ENCODE data around the gene EPHB2. TPM values are rescaled to one million over a fixed set of nuclear protein-coding genes. Genes with fewer than 3 reads are reported as not detected.
A peak's percentile ranks its signal among the peaks of the same experiment; 100 is the strongest.

Gene EPHB2
- total and polyA plus RNA-seq, 2 donors (not counting 1 experiment from before 2014, with no cell fraction given): 0.07 to 0.39 TPM

DNA sequence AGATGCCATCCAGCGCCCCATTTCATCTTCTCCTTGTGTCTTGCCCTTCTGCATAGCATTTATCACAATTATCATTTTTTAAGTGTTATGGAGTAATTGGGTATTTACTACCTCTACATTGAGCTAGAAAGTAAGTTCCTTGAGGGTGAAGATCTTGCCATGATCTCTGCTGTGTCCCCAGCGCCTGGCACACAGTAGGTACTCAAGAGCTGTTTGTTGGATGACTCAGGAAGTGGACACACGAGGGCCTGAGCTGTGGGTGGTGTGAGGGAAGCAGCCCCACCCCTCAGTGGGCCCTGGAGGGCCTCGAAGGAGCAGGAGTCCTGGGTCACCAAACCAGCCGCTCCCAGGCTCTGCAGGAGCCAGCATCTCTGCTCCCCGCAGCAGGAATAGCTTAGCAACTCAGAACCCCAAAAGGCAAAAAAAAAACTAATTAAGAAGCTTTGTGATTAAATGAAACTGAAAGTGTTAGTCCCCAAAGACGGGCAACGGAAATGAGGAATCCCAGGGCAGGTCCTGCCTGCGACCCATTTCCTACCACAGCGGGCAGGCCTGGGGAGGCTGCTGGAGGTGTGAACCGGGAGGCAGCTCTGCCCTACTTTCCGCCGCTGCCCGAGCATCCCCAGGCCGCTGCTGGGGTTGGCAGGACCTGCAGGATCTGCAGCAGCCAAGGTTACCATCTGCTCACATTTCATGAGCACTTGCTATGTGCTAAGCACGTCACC is 174.3 kb downstream of the EPHB2 start:
- H3K9ac ChIP-seq (ENCODE audit: low read length): peak overlapping the region; percentile 36
- CTCF ChIA-PET: interaction anchor here (0.6 kb wide), 1 partner anchor 433 kb away, joined by 3 read pairs; no protein-coding TSS in a partner anchor

More for the DNA sequence above, 174.3 kb downstream of the EPHB2 start:
- no peaks in the 10 kb centered on the region for H3K9me3 Mint-ChIP-seq (ENCODE audit: insufficient read depth)
- no peak overlapping the region for H3K27ac Mint-ChIP-seq
- intact Hi-C loops (cut with micrococcal nuclease): no loop called here
- H3K4me3 Mint-ChIP-seq: peak overlapping the region; percentile 80
- no peak overlapping the region for H3K27ac ChIP-seq (ENCODE audit: low read length in 2 of 2)
- TF ChIP-seq EZH2 (IDR thresholded peaks at IDR 0.05; ENCODE audit: borderline replicate concordance, insufficient read depth, low read depth, low read length, poor library complexity, severe bottlenecking): no peak
- TF ChIP-seq CTCF (IDR thresholded peaks at IDR 0.05): no peak
- WGBS (ENCODE audit: insufficient coverage): 16% methylated on average over 11 of the region's 16 CpGs
- peak; percentile 28 for ATAC-seq (ENCODE audit: low read depth)
- peaks cover 7 to 10% of the 10 kb centered on the region in 2 donors for H3K4me1 ChIP-seq (ENCODE audit: control insufficient read depth in 2 of 2, insufficient read depth in 2 of 2, low read length in 2 of 2)
- H3K4me3 ChIP-seq (ENCODE audit: control extremely low read depth in 1 of 5, extremely low read depth in 1 of 5, insufficient read depth in 1 of 5, low read depth in 2 of 5, low read length in 4 of 5): peak overlapping the region in 2 of 5 experiments; percentile 9 to 17
- H4K20me1 ChIP-seq (ENCODE audit: control insufficient read depth, insufficient read depth, low read length, poor library complexity, severe bottlenecking): no peaks in the 10 kb centered on the region
- peak overlapping the region; percentile 69 for H2AFZ ChIP-seq (ENCODE audit: insufficient read depth, low read depth, low read length, poor library complexity, severe bottlenecking)
- no peak for DNase-seq
- H3K36me3 ChIP-seq (replicated peaks in 1 of 2; ENCODE audit: control extremely low read depth in 1 of 2, control insufficient read depth in 1 of 2, extremely low read depth in 1 of 2, insufficient read depth in 2 of 2, low read length in 1 of 2): no peaks in the 10 kb centered on the region
- H3K4me1 Mint-ChIP-seq: peaks cover 9% of the 10 kb centered on the region
- H3K79me2 ChIP-seq (ENCODE audit: control insufficient read depth, insufficient read depth, low read length): no peaks in the 10 kb centered on the region
- no peaks in the 10 kb centered on the region for H3K9me3 ChIP-seq (ENCODE audit: control extremely low read depth in 1 of 3, control insufficient read depth in 2 of 3, insufficient read depth in 1 of 3, low read length in 2 of 3)
- peak overlapping the region; percentile 63 for H3K4me2 ChIP-seq (replicated peaks; ENCODE audit: low read depth, low read length, poor library complexity, severe bottlenecking)
- POLR2A ChIA-PET: no interaction called here
- H3K27me3 Mint-ChIP-seq: peaks cover 7% of the 10 kb centered on the region
- H3K27me3 ChIP-seq (replicated peaks in 1 of 4; ENCODE audit: control extremely low read depth in 1 of 4, control insufficient read depth in 3 of 4, insufficient read depth in 4 of 4, low read length in 3 of 4): no peaks in the 10 kb centered on the region

Measured in B cell (primary cell).